ENCODE data around the gene FRAS1. TPM values are rescaled to one million over a fixed set of nuclear protein-coding genes. Genes with fewer than 3 reads are reported as not detected.

The FRAS1 gene
- total RNA-seq, 3 donors from 2014 or later: 4.9 to 7.5 (median 6.6) TPM

GRCh38 chr4:78219825-78220224, 162.7 kb downstream of the FRAS1 start:
- H3K27me3 ChIP-seq: no peaks in the 10 kb centered on the region
- TF ChIP-seq CTCF (IDR thresholded peaks at IDR 0.05) (no peak), POLR2AphosphoS5 (IDR thresholded peaks at IDR 0.05) (no peak), POLR2A (IDR thresholded peaks at IDR 0.05) (no peak)
- no peak for DNase-seq (ENCODE audit: low spot score in 2 of 2)
- H3K4me3 ChIP-seq: no peak overlapping the region
- no peaks in the 10 kb centered on the region for H3K9me3 ChIP-seq
- H3K36me3 ChIP-seq: no peaks in the 10 kb centered on the region
- intact Hi-C loops (cut with DNase I; ENCODE audit: low total_unique reads): no loop called here
- no peak overlapping the region for H3K27ac ChIP-seq
- H3K4me1 ChIP-seq: no peaks in the 10 kb centered on the region

GRCh38 chr4:78220283-78220682, 163.2 kb downstream of the FRAS1 start:
- intact Hi-C loops (cut with DNase I; ENCODE audit: low total_unique reads): no loop called here
- DNase-seq (ENCODE audit: low spot score in 2 of 2): no peak
- H3K4me3 ChIP-seq: no peak overlapping the region
- peaks cover 0 to under 1% of the 10 kb centered on the region in 2 donors for H3K9me3 ChIP-seq
- TF ChIP-seq CTCF (IDR thresholded peaks at IDR 0.05) (no peak), POLR2A (IDR thresholded peaks at IDR 0.05) (no peak), POLR2AphosphoS5 (IDR thresholded peaks at IDR 0.05) (no peak)
- no peaks in the 10 kb centered on the region for H3K36me3 ChIP-seq
- H3K27ac ChIP-seq: no peak overlapping the region
- no peaks in the 10 kb centered on the region for H3K4me1 ChIP-seq
- no peaks in the 10 kb centered on the region for H3K27me3 ChIP-seq

- TF ChIP-seq POLR2A (IDR thresholded peaks at IDR 0.05) (no peak), CTCF (IDR thresholded peaks at IDR 0.05) (no peak), POLR2AphosphoS5 (IDR thresholded peaks at IDR 0.05) (no peak)
- Histone ChIP-seq H3K4me3 (no peak overlapping the region), H3K4me1 (no peaks in the 10 kb centered on the region), H3K36me3 (no peaks in the 10 kb centered on the region), H3K27ac (no peak overlapping the region), H3K27me3 (no peaks in the 10 kb centered on the region), H3K9me3 (peaks cover 0 to 10% of the 10 kb centered on the region in 2 donors)
- no peak for DNase-seq (ENCODE audit: low spot score in 2 of 2)
- intact Hi-C loops (cut with DNase I; ENCODE audit: low total_unique reads): no loop called here
Observed at GRCh38 chr4:78222575-78223186, 165.6 kb downstream of the FRAS1 start.

- H3K36me3 ChIP-seq: no peaks in the 10 kb centered on the region
- intact Hi-C loops (cut with DNase I; ENCODE audit: low total_unique reads): no loop called here
- TF ChIP-seq POLR2A (IDR thresholded peaks at IDR 0.05) (no peak), POLR2AphosphoS5 (IDR thresholded peaks at IDR 0.05) (no peak), CTCF (IDR thresholded peaks at IDR 0.05) (no peak)
Observed at GRCh38 chr4:78225236-78225635, 168.1 kb downstream of the FRAS1 start.

GRCh38 chr4:78226279-78226678, 169.2 kb downstream of the FRAS1 start:
- no peaks in the 10 kb centered on the region for H3K27me3 ChIP-seq
- peaks cover 0 to 10% of the 10 kb centered on the region in 2 donors for H3K9me3 ChIP-seq
- DNase-seq (ENCODE audit: low spot score in 2 of 2): no peak
- H3K36me3 ChIP-seq: no peaks in the 10 kb centered on the region
- no peak overlapping the region for H3K4me3 ChIP-seq
- intact Hi-C loops (cut with DNase I; ENCODE audit: low total_unique reads): no loop called here
- TF ChIP-seq POLR2AphosphoS5 (IDR thresholded peaks at IDR 0.05) (no peak), POLR2A (IDR thresholded peaks at IDR 0.05) (no peak), CTCF (IDR thresholded peaks at IDR 0.05) (no peak)
- H3K4me1 ChIP-seq: no peaks in the 10 kb centered on the region
- H3K27ac ChIP-seq: no peak overlapping the region

More at GRCh38 chr4:78225236-78225635, 168.1 kb downstream of the FRAS1 start:
- Histone ChIP-seq H3K4me1 (no peaks in the 10 kb centered on the region), H3K27me3 (no peaks in the 10 kb centered on the region), H3K4me3 (no peak overlapping the region), H3K9me3 (peaks cover 0 to 10% of the 10 kb centered on the region in 2 donors), H3K27ac (no peak overlapping the region)
- no peak for DNase-seq (ENCODE audit: low spot score in 2 of 2)

Measured in breast epithelium (tissue), 4 donors.